GM10248 (cell line): ENCODE results near the gene PDIA4.

ENCODE experiments used
- CTCF ChIA-PET: fragments of 300-600 bp; sonication (Branson Sonifier 250); formaldehyde crosslinking; extraction: SDS; loops from one replicate; lab custom pipeline; 2021; ENCODE audit warnings: antibody characterized with exemption; lab: Yijun Ruan, JAX
- POLR2A ChIA-PET: fragments of 350-650 bp; sonication (Branson Sonifier 250); formaldehyde crosslinking; extraction: SDS; loops from one replicate; lab custom pipeline; 2020; ENCODE audit warnings: antibody characterized with exemption; lab: Yijun Ruan, JAX
- DNase-seq: peaks from one replicate; pipeline ENCODE4 v3.0.0; 2012; ENCODE audit errors: extremely low spot score
- TF ChIP-seq, protein P1 (sequence below): IDR thresholded peaks from 2 replicates; pipeline ENCODE4 v1.5.1; 2012; ENCODE audit warnings: mild to moderate bottlenecking, low read depth; ENCODE audit errors: extremely low read depth, missing control alignments, control extremely low read depth

The PDIA4 gene

DNA sequence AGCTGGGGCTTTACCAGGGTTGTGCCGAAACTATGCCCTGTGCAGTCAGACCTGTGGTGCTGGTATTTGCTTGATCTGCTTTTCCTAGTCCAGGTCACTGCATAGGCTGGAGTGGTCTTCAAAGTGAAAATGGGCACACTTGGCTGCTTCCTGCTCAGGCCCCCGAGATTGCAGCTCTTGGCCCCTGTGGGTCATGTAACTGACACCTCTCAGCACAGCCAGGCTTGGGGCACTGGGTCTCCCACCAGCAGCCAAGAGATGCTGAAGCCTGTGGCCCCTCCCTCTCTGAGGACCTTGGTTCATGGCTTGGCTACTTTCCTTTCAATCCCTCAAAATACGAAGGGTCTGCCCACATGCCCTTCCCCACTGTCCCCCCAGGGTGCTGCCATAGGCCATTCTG lies 33.7 kb downstream of the PDIA4 start:
- ChIA-PET CTCF (interaction anchor here (1.2 to 1.3 kb wide), 2 partner anchors 11 to 71 kb away, joined by 4 to 7 read pairs; no protein-coding TSS in a partner anchor), POLR2A (interaction anchor here (0.6 kb wide), 1 partner anchor 161 kb away, joined by 3 read pairs; no protein-coding TSS in a partner anchor)
- no peak for DNase-seq
- TF ChIP-seq, protein P1, sequence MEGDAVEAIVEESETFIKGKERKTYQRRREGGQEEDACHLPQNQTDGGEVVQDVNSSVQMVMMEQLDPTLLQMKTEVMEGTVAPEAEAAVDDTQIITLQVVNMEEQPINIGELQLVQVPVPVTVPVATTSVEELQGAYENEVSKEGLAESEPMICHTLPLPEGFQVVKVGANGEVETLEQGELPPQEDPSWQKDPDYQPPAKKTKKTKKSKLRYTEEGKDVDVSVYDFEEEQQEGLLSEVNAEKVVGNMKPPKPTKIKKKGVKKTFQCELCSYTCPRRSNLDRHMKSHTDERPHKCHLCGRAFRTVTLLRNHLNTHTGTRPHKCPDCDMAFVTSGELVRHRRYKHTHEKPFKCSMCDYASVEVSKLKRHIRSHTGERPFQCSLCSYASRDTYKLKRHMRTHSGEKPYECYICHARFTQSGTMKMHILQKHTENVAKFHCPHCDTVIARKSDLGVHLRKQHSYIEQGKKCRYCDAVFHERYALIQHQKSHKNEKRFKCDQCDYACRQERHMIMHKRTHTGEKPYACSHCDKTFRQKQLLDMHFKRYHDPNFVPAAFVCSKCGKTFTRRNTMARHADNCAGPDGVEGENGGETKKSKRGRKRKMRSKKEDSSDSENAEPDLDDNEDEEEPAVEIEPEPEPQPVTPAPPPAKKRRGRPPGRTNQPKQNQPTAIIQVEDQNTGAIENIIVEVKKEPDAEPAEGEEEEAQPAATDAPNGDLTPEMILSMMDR = no peak

DNA sequence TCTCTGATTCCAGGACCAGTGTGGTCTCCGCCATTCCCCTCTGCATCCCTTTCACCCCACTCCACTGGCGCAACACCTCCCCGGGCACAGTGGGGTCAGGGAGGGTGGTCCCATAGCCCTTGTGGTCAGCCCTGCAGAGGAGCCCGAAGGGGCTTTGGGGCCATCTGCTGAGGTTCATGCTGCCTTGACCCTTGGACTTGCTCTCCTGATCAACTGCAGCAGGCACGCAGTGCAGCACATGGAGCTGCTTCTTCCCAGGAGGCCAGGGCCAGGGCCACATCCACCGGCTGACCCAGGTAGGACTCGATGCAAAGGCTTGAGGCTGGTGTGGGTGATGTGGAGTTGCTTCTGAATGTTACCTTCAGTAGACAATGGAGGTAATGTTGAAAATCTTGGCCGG lies 35.1 kb downstream of the PDIA4 start:
- no peak for DNase-seq
- TF ChIP-seq, protein P1 = no peak
- POLR2A ChIA-PET = interaction anchor here (0.5 to 0.6 kb wide), 2 partner anchors 120 to 631 kb away, joined by 4 to 7 read pairs; no protein-coding TSS in a partner anchor
- CTCF ChIA-PET = interaction anchor here (0.8 to 1.3 kb wide), 3 partner anchors 9 to 72 kb away, joined by 3 to 7 read pairs (median 4); no protein-coding TSS in a partner anchor

DNA sequence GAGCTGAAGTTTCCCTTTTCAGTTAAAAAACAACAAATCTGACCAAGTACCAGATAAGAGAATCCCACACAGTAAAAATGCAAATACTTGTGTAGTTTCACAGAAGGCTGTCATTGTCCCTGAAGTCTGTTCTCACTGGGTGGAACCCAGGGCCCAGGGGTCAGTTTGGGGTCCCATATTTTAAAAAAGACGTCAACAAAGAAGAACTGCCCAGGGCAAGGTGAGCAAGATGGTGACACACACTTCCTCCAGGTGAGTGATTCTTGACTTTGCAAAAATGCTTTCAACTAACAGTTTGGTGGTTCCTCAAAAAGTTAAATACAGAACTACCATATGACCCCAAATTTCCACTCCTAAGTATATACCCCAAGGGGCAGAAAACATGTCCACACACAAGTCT lies 36.8 kb downstream of the PDIA4 start:
- no peak for DNase-seq
- POLR2A ChIA-PET = no interaction called here
- CTCF ChIA-PET = interaction anchor here (1.3 to 2.3 kb wide), 4 partner anchors 9 to 135 kb away, joined by 3 to 9 read pairs (median 4); no protein-coding TSS in a partner anchor
- TF ChIP-seq, protein P1 = no peak

DNA sequence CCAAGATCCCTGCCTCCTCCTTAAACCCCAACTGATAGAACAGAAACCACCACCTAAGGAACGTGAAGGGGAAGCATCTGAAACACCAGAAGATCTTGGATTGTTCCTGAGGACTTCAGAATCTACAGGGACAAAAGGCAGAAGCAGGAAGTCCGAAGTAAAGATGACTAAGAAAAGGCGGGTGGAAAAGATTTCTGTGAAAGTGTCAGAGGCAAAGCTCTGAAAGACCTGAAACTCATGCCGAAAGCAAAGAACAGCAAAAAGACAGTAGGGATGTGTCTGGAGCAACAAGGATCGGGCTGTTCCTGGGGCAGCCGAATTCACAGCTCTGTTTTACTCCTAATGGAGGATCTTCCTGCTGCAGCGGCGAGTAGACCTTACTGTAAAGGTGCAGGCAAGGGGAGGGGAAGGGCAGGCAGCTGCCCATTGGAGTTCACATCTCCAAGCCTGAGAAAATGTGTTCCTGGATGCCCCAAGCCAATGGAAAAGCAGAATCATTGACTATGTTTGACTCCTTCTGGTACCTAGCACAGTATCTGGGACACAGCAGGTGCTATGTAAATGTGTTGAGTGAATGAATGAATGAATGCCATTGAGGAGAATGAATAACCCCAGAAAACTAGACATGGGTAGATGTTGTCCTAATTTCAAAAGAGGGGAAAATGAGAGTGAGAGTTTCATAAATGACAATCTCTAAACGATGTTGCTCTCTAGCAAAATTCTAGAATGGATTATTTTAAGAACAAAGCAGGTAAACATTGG lies 40.4 kb downstream of the PDIA4 start:
- ChIA-PET CTCF (interaction anchor here (0.6 to 2.5 kb wide), 6 partner anchors 12 to 404 kb away, joined by 3 to 17 read pairs (median 3); no protein-coding TSS in a partner anchor), POLR2A (no interaction called here)
- TF ChIP-seq, protein P1 = no peak
- DNase-seq = no peak

DNA sequence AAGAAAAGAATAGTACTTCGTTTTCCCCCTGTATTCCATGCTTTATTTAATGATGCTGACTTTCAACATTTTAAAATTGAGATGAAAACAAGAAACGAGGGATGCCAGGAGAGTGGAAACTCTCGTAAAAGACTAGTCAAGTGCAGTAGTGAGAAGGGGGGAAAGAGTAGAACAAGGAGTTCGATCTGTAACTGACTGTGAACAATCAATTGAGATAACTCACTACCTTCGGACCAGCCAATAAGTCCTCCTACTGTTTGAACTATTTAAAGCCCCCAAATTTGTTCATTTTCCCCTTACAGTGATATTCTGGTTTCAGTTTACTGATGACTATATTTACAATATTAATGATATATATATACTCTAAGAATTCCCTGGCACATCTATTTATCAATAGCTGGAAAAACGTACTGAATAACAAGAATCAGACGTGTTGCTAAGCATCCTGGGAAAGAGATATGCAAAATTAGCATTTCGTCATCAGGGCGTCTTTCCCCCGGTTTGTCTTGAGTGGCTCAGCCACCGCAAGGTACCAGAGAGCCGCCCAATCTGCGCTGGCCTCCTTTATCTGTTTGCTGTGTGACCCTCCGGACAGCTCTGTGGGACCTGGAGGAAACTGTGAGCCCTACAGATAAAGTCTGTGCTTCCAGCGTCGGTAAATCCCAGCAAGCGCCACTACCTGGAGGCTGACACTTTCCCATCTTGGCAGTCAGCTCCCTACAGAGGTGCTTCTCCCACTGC lies 41.1 kb downstream of the PDIA4 start:
- TF ChIP-seq, protein P1 = no peak
- CTCF ChIA-PET = interaction anchor here (0.6 to 2.5 kb wide), 7 partner anchors 12 to 403 kb away, joined by 3 to 17 read pairs (median 3); no protein-coding TSS in a partner anchor
- POLR2A ChIA-PET = no interaction called here
- DNase-seq = peak; percentile 91

DNA sequence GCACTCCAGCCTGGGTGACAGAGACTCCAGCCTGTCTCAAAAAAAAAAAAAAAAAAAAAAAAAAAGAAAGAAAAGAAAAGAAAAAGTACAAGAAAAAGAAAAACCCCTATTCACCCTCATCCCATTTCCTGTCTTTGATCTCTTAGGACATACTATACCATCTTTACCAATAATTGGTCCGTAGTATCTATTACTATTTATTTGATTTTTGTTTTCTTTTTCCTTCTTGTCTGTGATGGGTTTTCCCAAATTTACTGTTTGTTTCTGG lies 41.6 kb downstream of the PDIA4 start:
- ChIA-PET POLR2A (no interaction called here), CTCF (interaction anchor here (1.2 to 2.3 kb wide), 2 partner anchors 19 to 23 kb away, joined by 4 to 7 read pairs; no protein-coding TSS in a partner anchor)
- TF ChIP-seq, protein P1 = no peak
- no peak for DNase-seq
